GM21423 (cell line): ENCODE measurements around the gene CDHR3.

Source experiments
- ATAC-seq: cut with Tn5 transposase; IDR thresholded peaks from one replicate; pipeline ENCODE4 v1.9.1; 2021; ENCODE audit warnings: mild to moderate bottlenecking, moderate library complexity; ENCODE audit not compliant: unreplicated experiment

Gene CDHR3

DNA sequence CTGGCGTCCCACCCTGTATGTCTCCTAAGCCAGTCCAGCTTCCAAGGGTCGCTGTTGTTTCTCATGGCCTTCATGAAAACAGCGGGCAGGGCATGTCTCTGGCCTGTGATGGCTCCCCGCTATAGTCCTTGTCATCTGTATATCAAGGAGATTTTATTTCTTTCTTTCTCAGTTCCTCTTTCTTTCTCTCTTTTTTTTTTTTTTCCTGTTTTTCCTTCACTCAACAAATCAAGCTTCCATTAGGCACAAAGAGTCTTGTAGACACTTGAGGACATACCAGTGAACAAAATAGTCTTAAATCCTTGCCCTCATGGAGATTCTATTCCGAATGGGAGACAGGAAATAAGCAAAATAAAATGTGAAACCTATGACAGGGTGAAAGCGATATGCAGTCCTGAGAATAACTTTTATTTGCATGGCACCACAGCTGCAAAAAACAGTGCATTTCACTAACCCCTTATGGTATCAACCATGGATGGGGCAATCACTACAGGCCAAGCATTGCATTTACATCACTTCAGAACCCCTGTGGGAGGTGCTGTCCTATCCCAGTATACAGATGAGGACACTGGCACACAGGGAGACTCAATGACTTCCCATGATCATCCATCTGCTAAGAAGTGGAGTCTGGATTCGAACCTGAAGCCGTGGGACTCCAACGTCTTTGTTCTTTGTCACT, 98.4 kb downstream of the CDHR3 start:
- peak; percentile 24 for ATAC-seq

DNA sequence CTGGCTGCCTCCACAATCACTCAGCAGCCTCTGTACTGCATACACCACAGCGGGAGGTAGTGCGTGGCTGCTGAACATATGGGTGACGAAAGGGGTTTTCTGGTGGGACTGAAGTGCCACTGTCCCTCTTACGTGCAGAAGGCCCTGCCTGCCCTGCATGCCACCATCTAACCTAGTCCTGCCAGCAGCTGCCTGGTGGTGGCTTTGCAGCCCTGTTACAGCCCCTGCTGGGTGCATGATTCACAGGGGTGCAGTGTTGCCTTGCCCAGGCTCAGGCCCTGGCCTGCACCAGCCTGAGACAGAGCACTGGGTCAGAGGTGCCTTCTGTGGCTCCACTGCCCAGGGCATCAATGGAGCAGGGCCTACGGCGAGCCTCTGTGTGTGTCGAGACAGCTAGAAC, 98.9 kb downstream of the CDHR3 start:
- no peak for ATAC-seq

DNA sequence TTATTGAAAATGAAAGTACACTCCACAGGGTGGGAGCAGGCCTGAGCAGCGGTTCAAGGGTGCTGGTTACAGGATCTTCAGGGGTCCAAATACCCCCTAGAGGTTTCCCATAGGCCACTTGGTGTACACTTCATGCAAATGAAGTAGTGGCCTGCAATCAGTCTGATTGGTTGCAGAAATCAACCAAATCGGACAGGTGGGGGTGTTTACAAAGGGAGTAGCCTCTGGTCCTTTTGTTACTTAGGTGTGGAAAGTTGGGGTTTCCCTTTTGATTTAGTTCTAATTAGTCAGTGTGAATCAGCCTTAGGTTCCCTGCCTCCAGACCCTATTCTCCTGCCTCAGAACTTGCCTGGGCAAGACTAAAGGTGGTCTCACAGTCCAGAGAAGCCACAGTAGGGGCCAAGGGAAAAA, 99.5 kb downstream of the CDHR3 start:
- ATAC-seq, result no peak

DNA sequence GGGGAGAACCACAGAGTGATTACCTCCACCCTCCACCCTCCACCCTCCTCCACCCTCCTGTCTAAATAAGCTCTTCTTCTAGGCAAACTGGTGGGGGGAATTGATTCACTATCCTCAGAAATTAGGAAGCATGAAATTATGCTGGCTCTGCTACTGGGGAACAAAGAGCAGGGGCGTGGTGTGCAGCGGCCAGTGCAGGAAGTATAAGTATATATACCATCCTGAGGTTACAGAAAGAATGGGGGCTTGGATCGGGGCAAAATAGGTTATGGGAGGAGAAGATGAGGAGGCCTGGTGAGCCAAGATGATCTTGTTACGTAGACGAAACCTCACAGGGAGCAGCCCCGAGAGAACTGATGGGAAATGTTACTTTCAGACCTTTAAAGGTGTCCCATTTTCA, 100.0 kb downstream of the CDHR3 start:
- no peak for ATAC-seq

DNA sequence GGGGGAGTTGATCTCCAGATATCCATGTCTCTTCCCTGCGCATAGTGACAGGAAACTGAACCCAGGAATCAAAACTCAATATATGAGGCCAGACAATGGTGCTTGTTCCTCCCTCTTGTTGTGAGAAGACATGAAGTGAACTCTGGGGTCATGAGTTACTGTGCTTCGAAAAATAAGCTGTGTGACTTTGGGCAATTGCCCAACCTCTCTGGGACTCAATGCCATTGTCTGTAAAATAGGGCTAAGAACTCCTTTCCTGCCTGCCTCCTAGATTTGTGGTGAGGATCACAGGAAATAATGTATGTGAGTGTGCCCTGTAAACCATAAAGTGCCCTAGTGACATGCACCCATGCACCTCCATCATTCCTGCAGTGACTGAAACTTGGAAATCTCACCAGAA, 100.6 kb downstream of the CDHR3 start:
- ATAC-seq, result no peak

DNA sequence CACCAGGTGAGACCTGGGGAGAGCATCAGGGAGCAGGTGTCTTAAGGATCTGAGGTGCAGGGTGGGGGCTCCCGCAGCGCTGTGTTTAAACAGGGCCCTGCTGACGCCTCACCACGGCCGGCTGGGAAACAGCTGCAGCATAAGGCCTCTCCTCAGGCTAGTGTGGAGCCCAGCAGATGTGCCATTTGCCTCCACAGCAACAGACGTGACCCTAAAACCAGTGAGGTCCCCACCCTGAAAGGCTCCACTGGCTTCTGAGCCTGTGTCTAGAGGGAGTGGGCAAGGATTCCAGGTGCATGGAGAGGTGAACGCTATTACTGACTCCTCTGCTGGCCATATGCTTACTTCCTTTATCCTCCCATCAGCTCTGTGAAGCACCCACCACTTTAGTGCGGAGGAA, 101.3 kb downstream of the CDHR3 start:
- no peak for ATAC-seq

DNA sequence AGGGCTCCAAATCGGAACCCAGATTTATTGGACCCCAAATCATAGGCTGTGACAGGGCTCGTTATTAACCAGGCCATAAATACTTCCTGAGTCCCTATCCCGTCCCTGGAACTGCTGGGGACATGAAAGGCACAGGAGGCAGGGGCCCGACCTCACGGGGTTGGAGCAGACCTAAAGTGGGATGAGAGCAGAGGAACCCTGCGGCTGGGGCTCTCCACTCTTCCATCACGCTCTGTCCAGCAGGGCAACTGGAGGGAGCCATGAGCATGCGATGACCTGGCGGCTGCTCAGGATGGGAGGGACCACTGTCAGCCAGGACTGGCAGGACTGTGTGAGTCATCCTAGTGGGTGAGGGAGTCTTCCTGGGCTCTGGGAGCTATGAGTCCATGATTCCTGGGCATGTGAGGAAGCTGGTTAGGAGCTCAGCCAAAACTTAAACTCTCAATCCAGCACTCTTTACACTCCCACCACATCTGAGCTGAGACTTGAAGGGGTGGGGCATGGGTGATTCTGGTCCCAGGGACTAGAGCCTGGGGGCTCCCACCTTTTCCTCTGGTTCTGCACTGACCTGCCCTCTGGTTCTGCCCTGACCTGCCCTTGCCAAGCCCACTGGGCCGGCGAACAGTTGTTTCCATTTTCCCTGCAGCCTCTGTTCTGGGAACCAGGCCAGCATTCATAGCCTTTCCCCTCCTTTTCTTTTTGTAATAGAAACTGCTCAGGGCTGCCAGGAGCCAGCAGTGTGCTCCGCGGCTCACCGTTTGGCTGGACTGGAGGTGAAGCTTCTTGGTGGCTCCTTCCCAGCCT, 101.9 kb downstream of the CDHR3 start:
- no peak for ATAC-seq

DNA sequence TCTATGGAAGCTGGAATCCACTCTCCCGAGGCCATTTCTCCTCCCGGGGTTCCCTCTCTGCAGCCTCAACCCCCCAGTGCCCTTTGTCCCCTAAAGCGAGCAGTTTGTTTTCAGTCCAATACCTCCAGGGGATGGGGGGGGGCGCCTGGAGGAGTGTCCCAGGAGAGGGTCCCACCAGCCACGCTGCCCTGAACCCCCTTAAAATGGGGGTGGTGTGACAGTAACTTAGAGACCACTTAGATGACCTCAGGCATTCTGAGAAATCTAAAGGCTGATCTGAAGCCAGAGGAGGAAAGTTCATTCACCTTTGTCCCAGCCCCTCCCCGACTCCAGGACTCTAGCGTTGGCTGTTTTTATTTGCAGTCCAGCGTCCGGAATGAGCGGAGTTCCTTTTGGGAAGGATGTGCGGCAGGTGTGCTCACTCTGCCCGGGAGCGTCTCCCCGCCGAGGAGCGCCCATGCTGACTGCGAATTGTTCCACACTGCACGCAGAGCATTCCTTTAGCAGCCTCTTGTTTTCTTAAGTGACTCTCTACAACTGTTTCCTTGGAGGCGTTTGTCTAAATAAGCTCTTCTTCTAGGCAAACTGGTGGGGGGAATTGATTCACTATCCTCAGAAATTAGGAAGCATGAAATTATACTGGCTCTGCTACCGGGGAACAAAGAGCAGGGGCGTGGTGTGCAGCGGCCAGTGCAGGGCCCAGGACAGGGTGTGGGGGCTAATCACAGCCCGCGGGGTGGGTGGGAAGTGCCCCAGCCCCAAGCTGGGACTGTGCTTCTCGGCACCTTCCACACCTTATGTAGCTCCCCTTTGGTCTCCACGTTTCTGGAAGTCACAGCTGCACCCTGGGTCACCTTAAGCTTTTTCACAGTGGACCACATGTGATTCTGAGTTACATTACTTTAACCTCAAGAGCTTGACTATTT, 102.8 kb downstream of the CDHR3 start:
- no peak for ATAC-seq

DNA sequence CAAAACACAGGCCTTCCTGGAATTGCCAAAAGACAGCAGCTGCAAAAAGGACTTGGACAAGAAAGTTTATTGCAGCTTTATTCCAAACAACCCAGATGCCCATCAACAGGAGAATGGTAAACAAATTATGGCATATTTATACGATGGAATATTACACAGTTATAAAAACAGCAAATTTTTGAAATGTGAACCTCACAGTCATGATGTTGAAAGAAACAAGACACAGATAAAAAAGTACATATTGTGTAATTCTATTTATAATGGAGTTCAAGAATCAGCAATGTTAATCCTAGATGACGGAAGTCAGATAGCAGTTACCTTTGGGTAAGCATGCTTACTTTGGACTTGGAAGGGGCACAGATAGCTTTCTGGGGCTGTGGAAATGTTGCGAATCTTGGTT, 104.6 kb downstream of the CDHR3 start:
- ATAC-seq, result no peak

DNA sequence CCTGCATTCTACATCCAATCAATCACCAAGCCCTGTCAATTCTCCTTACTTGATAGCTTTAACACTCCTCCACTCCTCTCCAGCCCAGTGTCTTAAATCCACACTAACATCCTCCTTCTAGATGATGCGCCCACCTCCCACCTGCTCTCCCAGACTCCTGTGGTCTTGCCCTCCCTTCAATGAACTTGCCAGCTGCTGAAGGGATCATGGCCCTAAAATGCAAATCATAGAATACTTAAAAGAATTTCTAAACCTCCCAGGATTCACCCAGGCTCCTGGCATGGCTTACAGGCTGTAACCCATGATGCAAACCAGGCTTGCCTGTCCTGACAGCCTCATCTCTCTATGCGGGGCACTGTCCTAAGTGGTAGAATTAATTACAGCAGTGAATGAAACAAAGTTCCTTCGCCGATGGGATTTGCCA, 105.5 kb downstream of the CDHR3 start:
- no peak for ATAC-seq

DNA sequence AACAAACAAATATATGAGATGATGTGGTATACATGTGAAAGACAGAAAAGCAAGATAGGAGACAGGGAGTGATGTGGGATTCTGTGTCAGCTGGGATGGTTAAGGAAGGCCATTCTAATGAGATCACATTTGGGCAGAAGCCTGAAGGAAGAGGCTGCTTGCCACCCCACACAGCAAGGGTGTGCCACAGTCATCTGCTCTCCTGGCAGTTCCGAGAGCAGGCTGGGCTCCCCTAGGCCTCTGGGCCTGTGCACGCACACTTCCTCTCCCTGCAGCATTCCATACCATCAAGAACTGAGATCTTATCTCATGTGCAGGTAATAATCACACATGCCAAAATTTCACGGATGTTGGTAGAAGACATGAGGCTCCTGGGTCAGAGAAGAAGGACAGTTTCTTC, 105.9 kb downstream of the CDHR3 start:
- no peak for ATAC-seq

DNA sequence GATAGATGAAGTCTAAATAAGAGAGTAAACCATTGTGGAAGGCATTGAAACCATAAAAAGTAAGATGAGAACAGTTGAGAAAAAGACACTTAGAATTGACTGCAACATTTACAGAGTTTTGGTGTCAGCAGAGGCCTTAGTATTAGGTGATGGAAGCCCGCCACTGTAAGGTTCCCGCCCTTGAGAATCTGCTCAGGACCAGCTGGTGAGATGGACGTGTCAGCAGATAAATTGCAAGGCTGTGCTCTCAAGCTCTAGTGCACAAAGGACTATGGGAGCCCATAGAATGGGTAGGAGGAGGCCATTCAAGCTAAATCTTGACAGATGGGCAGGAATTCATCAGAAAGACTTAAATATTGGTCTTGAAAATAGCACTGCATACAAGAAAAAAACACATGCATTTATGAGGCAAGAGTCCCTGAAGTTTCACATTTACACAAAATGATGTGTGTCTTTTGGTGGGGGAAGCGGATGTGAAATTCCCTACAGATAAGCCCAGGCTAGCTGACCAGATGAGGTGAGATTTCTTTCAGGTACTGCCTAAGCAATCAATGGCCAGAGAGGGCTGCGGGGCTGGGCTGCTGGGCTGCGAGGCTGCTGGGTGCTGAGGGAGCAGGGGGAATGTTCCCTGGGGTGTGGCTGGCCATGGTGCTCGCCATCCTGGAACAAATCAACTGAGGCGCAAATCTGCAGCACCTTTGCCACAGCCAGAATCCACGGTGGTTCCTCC, 106.6 kb downstream of the CDHR3 start:
- no peak for ATAC-seq

DNA sequence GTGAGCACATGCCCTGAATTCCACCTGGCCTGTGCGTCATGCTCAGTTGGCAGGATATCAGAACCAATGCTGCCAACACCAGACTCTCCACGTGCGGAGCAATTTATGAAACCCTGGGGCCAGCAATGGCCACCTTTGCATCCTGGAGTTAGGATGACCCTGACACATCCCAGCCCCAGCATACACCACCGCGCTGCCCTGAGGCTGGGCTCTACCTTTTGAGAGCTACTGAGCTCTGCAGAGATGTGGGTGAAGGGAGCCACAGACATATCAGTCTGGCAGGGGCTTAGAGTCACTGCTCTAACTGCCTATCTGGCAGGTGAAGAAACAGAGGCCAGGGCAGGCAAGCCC, 107.1 kb downstream of the CDHR3 start:
- ATAC-seq, result no peak

DNA sequence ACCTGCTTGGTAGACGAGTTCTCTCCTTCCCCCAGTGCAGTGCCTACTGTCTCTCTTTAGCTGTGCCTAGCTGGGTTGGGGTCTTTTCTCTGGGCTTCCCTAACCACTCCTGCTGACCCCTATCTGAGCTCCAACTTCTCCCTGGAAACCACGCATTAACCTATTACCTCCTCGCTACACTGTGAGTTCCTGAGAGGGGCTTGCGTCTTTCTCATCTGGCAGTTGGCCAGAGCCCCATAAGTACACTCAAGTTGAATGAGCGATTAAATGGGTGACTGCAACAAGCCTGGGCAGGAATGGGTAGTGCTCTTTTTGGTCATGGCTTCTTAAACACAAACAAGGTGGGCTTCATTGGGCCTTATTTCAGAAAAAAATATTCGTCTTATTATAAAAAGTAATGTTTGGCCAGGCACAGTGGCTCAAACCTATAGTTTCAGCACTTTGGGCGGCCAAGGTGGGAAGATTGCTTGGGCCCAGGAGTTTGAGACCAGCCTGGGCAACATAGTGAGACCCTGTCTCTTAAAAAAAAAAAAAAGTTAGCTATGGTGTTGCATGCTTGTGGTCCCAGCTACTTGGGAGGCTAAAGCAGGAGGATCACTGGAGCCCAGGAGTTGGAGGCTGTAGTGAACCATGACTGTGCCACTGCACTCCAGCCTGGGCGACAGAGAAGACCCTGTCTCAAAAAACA, 107.6 kb downstream of the CDHR3 start:
- ATAC-seq, result no peak

DNA sequence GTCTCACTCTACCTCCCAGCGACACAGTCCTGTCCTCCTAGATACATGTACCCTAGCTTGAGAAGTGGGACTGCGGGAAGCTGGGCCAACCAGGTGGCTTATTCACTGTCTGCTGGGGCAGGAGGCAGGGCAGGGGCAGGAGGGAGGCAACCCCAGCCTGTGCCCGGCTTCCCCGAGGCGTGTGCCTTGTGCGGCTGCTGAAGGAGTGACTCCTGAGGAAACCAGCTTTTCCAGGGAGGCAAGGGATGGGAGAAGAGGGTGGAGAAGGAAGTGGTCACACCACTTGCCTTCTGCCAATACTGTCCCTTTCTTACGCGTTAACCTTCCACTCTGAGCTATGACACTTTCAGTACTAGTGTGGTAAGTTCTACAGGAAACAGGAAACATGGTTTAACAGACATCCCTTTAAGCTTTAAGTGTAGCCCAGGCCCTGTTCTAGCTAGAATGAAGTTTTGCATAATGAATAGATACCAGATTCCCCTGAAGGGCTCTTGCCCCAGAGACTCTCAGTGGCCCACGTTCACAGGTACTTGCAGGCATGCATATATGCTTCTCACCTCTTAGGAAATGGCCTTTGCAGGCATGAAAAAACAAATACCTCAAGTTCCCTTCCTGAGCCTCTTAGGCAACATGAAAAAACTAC, 108.4 kb downstream of the CDHR3 start:
- peak; percentile 95 for ATAC-seq

DNA sequence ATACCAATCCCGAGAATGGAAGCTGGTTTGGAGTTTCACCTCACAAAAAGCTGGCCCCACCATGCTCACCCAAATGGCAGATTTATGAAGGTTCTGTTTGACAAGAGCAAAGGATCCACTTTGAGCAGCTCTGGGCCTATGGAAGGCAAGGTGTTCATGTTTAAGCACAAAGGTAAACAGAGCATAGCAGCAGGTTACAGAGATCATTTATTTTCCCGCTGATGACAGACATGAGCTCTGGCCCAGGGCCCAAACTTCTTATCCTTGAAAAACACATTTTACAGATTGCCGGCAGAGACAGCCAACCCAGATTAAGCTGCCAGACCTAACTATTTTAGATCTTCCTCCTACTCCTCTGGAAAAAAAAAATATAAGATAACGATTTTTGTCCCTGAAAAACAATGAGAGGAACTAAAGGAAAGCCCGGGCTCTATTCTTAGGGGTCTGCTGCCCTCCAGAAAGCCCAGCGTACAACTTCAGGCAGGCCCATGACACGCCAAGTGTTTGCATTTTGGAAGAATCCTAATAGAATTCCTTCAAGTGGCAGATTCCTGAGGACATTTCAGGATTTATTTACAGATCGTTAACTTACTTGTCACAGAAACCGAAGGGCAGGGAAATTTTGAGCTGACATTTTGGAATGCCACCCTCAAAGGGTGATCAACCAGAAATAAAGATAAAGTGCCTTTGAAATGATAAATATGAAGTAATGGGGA, 109.1 kb downstream of the CDHR3 start:
- ATAC-seq, result no peak

DNA sequence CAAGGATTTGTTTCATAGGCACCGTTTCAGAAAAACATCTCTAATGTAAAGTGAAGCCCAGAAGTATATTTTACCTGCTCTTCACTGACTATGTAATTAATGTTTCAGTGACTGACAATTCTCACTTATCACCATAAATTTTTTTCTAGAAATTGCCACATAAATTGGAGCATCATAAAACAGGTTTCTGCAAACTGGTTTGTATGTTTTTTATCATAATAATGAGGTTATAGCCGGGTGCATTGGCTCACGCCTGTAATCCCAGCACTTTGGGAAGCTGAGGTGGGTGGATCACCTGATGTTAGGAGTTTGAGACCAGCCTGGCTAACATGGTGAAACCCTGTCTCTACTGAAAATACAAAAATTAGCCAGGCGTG, 109.6 kb downstream of the CDHR3 start:
- ATAC-seq, result no peak

DNA sequence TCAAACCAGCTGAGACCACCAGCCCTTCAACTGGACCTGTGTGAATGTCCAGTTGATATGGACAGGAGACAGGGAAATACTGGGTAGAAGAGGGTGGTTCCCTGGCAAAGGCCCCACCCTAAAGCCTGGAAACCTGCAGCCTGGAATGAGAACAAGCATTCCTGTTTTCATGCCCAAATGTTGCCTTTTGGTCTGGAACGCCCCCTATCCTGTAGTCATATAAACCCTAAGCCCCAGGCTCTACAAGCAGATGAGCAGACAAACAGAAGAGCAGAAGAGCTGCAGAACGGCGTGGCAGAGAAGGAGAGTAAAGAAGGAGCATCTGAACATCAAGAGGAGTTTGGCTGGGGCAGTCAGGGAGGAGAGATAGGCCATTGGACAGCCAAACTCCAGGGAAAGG, 110.6 kb downstream of the CDHR3 start:
- no peak for ATAC-seq

DNA sequence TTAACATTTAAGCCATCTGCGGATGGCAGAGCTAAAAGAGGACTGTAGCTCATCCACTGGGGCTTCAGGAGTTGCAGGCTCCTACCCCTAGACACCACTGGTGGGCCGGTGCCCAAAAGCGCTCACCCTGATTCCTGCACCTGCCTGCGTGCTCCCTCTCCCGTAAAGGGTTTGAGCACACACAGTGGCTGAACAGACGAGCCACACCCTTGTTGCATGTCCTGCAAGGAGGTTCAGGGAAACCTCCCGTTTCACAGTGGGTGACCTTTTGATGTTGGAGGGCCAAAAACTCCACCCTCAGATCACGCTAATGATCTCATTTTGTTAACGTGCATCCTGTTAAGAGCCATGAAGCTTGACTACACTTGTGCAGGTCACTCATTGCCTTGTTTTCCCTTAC, 111.2 kb downstream of the CDHR3 start:
- no peak for ATAC-seq
